Measurements from ENCODE around the gene OBSL1.
A peak's percentile ranks its signal among the peaks of the same experiment; 100 is the strongest.

OBSL1 gene

DNA sequence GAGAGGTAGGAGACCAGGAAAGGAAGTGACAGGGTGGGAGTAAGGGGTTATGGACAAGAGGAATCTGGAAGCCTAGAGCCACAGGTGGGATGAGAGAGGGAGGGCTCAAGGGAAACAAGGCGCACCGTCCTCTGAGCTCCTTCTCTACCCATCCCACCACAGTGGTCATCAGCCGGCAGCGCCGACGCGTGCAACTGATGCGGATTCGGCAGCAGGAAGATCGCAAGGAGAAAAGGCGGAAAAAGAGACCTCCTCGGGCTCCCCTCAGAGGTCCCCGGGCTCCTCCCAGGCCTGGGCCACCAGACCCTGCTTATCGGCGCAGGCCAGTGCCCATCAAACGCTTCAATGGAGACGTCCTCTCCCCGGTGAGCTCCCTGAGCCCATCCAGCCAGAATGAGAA lies 22.3 kb downstream of the OBSL1 start:
- H3K4me3 ChIP-seq (ENCODE audit: low read length), result no peak overlapping the region
- DNase-seq (ENCODE audit: low read depth), result no peak
- TF ChIP-seq, protein P1, sequence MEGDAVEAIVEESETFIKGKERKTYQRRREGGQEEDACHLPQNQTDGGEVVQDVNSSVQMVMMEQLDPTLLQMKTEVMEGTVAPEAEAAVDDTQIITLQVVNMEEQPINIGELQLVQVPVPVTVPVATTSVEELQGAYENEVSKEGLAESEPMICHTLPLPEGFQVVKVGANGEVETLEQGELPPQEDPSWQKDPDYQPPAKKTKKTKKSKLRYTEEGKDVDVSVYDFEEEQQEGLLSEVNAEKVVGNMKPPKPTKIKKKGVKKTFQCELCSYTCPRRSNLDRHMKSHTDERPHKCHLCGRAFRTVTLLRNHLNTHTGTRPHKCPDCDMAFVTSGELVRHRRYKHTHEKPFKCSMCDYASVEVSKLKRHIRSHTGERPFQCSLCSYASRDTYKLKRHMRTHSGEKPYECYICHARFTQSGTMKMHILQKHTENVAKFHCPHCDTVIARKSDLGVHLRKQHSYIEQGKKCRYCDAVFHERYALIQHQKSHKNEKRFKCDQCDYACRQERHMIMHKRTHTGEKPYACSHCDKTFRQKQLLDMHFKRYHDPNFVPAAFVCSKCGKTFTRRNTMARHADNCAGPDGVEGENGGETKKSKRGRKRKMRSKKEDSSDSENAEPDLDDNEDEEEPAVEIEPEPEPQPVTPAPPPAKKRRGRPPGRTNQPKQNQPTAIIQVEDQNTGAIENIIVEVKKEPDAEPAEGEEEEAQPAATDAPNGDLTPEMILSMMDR (conservative IDR thresholded peaks at IDR 0.05; ENCODE audit: low read length), result no peak

DNA sequence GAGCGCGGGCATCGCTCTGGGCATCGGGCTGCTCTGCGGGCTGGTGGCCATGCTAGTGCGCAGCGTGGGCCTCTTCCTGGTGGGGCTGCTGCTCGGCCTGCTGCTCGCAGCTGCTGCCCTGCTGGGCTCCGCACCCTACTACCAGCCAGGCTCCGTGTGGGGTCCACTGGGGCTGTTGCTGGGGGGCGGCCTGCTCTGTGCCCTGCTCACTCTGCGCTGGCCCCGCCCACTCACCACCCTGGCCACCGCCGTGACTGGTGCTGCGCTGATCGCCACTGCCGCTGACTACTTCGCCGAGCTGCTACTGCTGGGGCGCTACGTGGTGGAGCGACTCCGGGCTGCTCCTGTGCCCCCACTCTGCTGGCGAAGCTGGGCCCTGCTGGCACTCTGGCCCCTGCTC lies 23.7 kb downstream of the OBSL1 start:
- DNase-seq (ENCODE audit: low read depth), result no peak
- H3K4me3 ChIP-seq (ENCODE audit: low read length), result no peak overlapping the region
- TF ChIP-seq, protein P1 (conservative IDR thresholded peaks at IDR 0.05; ENCODE audit: low read length), result no peak

DNA sequence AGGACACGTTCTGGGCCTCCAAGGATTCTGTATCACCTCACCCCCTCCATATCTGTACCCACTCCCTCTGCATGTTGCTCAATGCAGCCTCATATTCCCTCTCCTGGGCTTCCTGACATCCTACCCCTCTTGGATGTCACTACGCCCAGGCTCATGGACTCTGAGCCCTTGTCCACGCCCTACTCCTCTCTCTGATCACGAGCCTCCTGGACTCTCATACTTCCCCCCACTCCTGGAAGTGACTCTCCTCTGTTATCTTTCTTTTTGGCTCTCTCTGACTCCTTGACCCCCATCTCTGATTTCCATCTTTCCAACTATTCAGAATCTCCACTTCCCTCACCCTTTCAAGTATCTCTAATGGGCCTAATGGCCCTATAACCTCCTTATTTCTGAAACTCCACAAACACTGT lies 25.4 kb downstream of the OBSL1 start:
- no peak overlapping the region for H3K4me3 ChIP-seq (ENCODE audit: low read length)
- TF ChIP-seq, protein P1 (conservative IDR thresholded peaks at IDR 0.05; ENCODE audit: low read length), result no peak
- no peak for DNase-seq (ENCODE audit: low read depth)

DNA sequence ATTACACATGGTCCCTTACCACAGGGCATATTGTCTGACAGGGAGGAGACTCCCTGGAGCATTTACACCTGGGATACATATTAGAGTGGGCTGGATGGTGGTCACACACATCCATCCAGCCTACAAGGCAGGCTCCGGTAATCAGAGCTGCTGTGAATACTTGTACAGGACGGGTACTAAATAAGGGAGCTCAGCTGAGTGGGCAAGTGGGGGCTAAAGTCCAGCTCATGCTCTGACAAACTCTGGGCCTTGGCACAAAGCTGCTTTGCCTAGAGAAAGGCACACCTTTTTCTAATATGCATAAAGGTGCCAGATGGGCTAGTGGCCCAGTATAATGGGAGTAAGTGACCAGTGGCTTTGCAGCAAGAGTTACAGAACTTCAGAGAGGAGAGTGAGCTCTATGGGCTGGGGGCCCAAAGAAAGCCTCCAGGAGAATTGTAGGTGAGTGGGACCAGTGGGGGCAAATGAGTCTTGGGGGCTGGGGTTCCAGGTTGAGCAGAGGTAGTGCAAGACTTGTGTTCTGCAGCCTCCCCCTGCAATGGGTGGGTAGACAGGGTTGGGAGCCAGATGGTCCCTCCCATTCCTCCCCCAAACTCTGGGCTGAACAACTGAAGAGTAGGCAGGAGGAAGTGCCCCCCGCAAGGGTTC lies 25.9 kb downstream of the OBSL1 start:
- no peak for DNase-seq (ENCODE audit: low read depth)
- no peak overlapping the region for H3K4me3 ChIP-seq (ENCODE audit: low read length)
- TF ChIP-seq, protein P1 (conservative IDR thresholded peaks at IDR 0.05; ENCODE audit: low read length), result no peak

DNA sequence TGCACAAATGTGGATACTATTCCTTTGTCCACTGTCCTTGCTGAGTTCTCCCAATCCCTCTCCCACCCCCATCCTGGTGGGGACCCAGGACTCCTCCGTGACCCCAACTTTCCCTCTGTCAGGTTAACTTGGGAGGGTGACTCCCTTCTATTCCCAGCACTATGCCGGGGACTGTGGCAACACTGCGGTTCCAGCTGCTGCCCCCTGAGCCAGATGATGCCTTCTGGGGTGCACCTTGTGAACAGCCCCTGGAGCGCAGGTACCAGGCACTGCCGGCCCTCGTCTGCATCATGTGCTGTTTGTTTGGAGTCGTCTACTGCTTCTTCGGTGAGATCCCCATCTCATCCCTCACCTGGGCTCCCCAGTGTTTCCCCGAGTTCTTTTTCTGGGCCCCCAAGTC lies 26.8 kb downstream of the OBSL1 start:
- TF ChIP-seq, protein P1 (conservative IDR thresholded peaks at IDR 0.05; ENCODE audit: low read length), result no peak
- no peak for DNase-seq (ENCODE audit: low read depth)
- H3K4me3 ChIP-seq (ENCODE audit: low read length), result peak overlapping the region; percentile 71

DNA sequence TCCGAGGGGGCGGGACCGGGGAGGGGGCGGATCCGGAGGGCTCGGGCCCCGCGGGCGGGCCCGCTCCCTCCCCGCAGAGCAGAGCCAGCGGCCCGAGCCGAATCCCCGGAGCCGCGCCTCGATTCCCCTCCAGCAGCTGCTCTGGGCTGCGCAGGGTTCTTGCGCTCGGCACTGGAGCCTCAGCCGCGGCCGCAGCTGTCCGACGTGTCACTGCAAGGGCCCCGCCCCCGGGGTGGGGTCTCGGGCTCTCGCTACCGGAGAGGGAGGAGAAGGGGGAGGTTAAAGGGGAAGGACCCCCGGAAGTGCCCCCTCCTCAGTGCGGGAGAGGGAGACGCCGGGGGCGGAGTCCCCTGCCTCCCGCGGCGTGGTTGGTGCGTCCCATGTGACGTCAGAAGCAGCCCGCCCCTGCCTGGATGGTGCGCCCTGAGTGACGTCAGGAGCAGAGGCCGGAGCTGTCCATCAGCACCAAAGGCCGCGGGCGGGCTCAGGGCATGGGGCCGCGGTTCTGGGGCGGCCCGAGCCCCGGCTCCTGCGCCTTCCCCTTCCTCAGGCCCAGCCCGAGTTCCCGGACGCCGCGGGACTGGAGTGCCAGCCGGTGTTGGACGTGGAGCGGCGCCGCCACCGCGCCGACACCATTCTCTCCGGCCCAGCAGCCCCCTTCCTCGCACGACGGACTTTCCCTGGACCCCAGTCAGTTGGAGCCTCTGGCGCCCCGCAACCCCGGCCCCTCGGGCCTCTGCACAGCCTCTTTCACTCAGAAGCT lies 27.6 kb downstream of the OBSL1 start, which contains the start of the genes CHPF and TMEM198:
CHPF (minus strand) TSS at position 214 of the 763 bp plus-strand sequence. CDS start 271 bp downstream, outside the sequence.
TMEM198 (plus strand) TSS at position 433 of the 763 bp plus-strand sequence. CDS start 700 bp downstream, outside the sequence.
- peak; percentile 98 for DNase-seq (ENCODE audit: low read depth)
- H3K4me3 ChIP-seq (ENCODE audit: low read length), result peak within 1 kb of the TSS; percentile 71
- TF ChIP-seq, protein P1 (conservative IDR thresholded peaks at IDR 0.05; ENCODE audit: low read length), result no peak

Measured in AG10803 (cell line).